Activated effector memory CD4-positive, alpha-beta T cell treated with Interleukin-2 at 50 U/mL for 16 hours (primary cell): ENCODE results near the gene DEFB132.
A peak's percentile ranks its signal among the peaks of the same experiment; 100 is the strongest.

Source experiments
- DNase-seq: peaks from one replicate; pipeline ENCODE4 v3.0.0-alpha.2; 2020

DEFB132 gene

DNA sequence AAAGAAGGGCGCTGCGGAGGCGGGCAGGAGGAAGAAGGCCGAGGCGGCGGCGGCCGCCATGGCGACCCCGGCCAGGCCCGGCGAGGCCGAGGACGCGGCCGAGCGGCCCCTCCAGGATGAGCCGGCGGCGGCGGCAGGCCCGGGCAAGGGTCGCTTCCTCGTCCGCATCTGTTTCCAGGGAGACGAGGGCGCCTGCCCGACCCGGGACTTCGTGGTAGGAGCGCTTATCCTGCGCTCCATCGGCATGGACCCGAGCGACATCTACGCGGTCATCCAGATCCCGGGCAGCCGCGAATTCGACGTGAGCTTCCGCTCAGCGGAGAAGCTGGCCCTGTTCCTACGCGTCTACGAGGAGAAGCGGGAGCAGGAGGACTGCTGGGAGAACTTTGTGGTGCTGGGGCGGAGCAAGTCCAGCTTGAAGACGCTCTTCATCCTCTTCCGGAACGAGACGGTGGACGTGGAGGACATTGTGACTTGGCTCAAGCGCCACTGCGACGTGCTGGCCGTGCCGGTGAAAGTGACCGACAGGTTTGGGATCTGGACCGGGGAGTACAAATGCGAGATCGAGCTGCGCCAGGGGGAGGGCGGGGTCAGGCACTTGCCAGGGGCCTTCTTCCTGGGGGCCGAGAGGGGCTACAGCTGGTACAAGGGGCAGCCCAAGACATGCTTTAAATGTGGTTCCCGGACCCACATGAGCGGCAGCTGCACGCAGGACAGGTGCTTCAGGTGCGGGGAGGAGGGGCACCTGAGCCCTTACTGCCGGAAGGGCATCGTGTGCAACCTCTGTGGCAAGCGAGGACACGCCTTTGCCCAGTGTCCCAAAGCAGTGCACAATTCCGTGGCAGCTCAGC, 40.6 kb downstream of the DEFB132 start:
- peak; percentile 42 for DNase-seq

DNA sequence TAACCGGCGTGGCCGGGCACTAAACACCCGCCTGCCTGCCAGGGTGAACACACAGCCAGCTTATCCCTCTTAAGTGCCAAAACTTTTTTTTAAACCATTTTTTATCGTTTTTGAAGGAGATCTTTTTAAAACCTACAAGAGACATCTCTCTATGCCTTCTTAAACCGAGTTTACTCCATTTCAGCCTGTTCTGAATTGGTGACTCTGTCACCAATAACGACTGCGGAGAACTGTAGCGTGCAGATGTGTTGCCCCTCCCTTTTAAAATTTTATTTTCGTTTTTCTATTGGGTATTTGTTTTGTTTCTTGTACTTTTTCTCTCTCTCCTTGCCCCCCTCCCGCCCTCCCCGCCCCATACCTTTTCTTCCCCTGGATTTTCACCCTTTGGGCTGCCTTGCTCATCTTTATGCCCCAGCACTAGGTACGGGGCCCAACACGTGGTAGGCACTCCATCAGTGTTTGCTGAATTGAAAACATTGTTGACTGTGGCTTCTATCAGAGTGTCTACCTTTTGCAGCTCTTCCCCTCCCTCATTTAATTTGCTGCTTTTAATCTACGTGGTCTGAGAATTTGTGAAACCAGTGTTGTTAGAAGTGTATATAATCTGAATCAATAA, 41.4 kb downstream of the DEFB132 start:
- no peak for DNase-seq

DNA sequence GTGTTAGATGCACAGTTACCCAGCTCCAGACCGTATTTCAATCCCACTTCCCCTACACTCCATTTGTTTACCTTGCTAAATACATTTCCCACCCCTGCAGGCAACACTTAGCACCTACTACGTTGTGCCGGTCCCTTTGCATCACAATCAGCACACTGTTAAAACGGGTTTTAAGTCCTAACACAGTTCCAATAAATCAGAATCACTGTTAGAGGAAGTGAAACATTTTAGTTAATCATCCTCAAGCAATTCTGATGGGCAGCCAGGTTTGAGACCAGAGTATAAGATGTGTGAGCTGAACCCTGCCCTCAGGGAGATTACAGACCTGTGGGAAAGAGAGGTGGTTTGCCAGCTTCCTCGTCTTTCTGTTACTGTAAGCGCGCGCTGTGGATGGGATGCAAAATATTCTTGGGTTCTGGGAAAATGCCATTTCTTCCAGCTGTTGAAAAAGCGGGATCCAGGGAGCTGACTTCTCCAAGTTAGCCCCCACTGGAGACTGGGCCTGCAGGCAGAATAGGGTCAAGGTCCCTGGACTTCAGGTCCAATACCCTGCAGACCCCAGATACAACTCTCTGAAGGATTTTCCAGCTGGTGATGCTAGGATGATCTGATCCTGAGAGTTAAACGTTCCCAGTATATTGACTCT, 42.9 kb downstream of the DEFB132 start:
- DNase-seq = no peak

DNA sequence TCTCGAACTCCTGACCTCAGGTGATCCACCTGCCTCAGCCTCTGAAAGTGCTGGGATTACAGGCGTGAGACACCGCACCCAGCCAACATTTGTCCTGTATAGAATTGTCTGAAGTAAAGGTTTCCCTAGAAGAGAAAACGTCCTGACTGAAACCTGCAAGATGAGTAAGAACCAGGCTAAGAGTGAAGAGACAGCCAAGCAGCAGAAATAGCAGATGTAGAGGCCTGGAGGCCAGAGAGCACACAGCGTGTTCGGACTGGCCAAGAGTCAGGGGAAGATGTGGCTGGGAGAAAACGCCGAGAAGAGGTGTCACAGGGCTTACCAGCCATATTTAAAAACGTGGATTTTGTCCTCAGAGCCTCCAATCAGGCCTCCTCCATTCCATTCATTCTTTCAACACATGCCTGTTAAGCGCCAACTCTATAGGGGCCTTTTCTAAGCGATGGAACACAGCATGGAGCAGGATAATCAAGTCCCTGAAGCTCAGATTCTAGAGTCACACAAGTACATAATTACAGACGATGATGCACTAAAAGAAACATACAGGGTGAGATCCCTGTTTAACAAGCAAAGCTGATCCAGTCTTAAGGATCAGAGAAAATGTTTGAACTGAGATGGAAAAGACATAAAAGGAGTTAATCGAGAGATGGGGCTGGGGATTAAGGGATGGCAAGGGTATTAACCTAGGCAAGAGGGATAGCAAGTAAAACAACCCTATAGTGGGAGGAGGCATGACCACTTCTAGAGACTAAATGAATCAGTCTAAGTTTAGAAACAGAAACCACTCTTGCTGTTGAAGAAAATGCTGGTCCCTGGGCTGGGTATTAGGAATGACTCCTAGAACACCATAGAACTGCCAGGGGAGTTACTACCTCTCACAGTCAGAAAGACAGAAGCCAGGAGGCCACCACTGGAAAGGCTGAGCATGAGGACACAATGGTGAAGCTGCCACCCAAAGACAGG, 44.6 kb downstream of the DEFB132 start:
- DNase-seq = no peak

DNA sequence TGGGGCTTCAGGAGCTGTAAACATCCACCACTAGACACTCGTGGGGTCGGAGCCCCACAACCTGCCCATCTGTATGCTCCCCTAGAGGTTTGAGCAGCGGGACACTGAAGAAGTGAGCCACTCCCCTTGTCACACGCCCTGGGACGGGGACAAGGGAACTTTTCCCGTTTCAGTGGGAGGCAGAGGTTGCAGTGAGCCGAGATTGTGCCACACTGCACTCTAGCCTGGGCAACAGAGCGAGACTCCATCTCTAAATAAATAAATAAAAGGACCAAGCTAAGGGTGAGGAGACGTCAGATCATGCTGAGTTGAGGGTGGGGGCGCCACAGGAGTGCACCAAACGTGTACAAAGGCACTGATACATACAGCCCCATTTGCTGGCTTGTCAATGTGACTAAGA, 48.2 kb downstream of the DEFB132 start:
- DNase-seq = no peak

DNA sequence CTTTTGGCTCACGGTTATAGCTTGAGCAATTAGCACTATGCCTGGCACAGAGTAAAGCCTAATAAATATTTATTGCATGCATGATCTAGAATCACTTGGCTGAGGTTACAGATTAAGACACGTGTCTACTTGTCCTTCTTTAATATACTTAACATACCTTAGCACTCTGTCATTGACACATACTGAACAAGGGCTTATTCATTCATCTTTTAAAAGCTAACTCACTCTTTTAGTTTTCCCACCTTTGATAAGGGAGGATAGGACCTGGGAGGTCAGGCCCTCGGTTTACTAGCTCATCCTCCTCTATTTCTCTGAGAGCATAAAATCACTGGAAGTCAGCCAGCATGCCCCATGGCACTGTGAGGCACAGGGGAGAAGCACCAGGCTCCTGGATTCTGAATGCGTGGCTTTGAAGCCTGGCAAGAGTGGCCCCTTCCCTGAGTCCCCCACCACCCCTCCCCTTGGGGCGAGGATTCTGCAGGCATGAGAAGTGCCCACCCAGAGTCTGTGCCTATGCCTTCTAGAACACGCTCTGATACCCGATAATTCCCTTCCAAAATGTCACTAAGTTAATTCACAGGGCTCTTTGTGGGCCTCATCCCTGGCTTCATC, 51.0 kb downstream of the DEFB132 start:
- no peak for DNase-seq

DNA sequence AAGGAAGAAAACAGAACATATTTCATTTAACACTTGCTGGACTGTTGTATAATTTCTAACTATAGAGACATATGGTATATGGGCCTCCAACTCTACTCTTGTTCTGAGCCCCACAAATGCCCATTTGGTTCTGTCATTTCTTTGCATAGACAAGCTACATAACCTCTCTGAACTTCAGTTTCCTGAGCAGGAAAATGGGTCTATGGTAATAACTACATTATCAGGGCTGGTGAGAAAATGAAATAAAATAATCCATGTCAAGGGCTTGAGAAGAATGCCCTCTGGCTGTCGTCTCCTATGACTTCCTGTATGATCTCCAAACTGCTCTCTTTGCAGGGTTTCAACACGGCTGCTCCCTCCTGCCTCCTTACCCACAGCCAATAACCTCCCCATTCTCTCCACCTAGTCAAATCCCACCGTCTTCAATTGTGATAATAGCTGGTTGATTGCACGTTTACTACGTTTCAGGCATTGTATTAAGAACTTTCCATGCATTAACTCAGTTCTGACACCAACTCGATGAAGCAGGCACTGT, 51.8 kb downstream of the DEFB132 start:
- DNase-seq = no peak

DNA sequence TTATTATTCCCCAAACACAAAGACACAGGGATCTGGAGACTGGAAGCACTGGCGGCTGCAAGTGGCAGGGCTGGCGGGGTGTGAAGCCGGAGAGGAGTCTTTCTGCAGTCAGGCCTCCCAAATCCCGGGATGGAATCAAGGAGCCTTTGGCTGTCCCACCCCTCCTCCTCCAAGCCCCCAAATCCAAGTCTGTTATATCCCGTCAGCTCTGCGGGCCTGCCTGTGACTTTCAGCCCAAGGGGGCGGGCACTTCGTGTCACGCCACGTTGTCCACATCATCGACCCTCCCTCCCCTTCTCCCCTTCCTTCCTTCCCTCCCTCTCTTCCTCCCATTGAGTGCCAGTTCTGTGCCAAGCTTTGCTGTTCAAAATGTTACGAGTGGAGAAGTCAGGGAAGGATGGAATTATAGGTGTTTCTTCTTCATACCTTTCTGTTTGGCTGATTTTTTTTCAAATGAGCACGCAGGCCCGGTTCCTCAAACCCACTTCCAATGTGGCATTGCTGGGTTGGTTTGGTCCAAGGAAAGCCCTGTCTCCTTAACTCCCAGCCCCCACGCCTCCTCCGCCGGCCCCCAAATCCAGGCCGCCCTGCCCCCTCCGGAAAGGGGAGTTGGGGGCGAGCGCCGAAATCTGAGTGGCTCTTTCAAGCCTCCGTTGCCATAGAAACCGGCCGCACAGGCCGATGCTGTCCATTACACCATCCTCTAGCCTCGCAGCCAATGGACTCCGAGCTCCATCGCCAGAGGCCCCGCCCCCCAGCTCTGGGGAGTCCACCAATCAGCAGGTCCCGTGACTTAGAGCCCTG, 52.5 kb downstream of the DEFB132 start:
- peak; percentile 32 for DNase-seq

DNA sequence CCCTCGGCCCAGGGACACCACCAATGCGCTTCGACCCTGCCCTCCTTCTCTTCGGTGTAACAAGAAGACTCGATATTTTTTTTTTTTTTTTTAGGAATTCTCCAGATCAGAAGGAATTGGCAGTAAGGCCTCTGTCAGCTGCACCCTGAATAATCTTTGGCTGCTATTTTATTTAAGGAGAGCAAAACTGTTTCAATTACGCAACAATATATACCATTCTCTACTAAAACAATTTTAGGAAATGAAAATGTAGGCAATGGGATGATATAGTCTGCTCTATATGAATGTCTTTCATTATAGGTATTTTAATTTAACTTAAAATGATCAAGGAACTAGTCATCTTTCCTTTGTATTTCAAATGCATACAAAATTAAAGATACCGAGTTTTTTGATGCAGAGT, 53.1 kb downstream of the DEFB132 start:
- DNase-seq = no peak
